ENCODE results near the gene LY9. TPM values are rescaled to one million over a fixed set of nuclear protein-coding genes. Genes with fewer than 3 reads are reported as not detected.

The LY9 gene
- total RNA-seq, 1 donor from 2014 or later, result not detected

- DNase-seq (ENCODE audit: extremely low spot score, unreplicated experiment), result peak; percentile 80
- peaks cover 12% of the 10 kb centered on the region for H3K9me3 Mint-ChIP-seq (ENCODE audit: unreplicated experiment)
- no peaks in the 10 kb centered on the region for H3K27me3 Mint-ChIP-seq (ENCODE audit: unreplicated experiment)
- H3K27ac Mint-ChIP-seq (ENCODE audit: unreplicated experiment), result no peak overlapping the region
- no peak overlapping the region for H3K4me3 Mint-ChIP-seq (ENCODE audit: unreplicated experiment)
- H3K36me3 Mint-ChIP-seq (ENCODE audit: unreplicated experiment), result no peaks in the 10 kb centered on the region
- H3K4me1 Mint-ChIP-seq (ENCODE audit: unreplicated experiment), result no peaks in the 10 kb centered on the region
- TF ChIP-seq CTCF (IDR thresholded peaks at IDR 0.05), result no peak
Measured at GRCh38 chr1:160801836-160802580, 6.0 kb downstream of the LY9 start.

GRCh38 chr1:160806109-160806665 lies 10.2 kb downstream of the LY9 start:
- TF ChIP-seq CTCF (IDR thresholded peaks at IDR 0.05), result no peak
- Mint-ChIP-seq H3K4me3 (ENCODE audit: unreplicated experiment) (no peak overlapping the region), H3K4me1 (ENCODE audit: unreplicated experiment) (no peaks in the 10 kb centered on the region), H3K36me3 (ENCODE audit: unreplicated experiment) (no peaks in the 10 kb centered on the region), H3K9me3 (ENCODE audit: unreplicated experiment) (peaks cover 19% of the 10 kb centered on the region), H3K27ac (ENCODE audit: unreplicated experiment) (no peak overlapping the region), H3K27me3 (ENCODE audit: unreplicated experiment) (no peaks in the 10 kb centered on the region)
- no peak for DNase-seq (ENCODE audit: extremely low spot score, unreplicated experiment)

GRCh38 chr1:160806784-160807183 lies 10.8 kb downstream of the LY9 start:
- no peak for TF ChIP-seq CTCF (IDR thresholded peaks at IDR 0.05)

GRCh38 chr1:160807247-160807646 lies 11.3 kb downstream of the LY9 start:
- H3K9me3 Mint-ChIP-seq (ENCODE audit: unreplicated experiment), result peaks cover 19% of the 10 kb centered on the region
- H3K36me3 Mint-ChIP-seq (ENCODE audit: unreplicated experiment), result no peaks in the 10 kb centered on the region
- H3K4me3 Mint-ChIP-seq (ENCODE audit: unreplicated experiment), result no peak overlapping the region
- TF ChIP-seq CTCF (IDR thresholded peaks at IDR 0.05), result no peak
- DNase-seq (ENCODE audit: extremely low spot score, unreplicated experiment), result peak; percentile 51
- no peaks in the 10 kb centered on the region for H3K27me3 Mint-ChIP-seq (ENCODE audit: unreplicated experiment)
- no peaks in the 10 kb centered on the region for H3K4me1 Mint-ChIP-seq (ENCODE audit: unreplicated experiment)
- no peak overlapping the region for H3K27ac Mint-ChIP-seq (ENCODE audit: unreplicated experiment)

More at GRCh38 chr1:160806784-160807183, 10.8 kb downstream of the LY9 start:
- Mint-ChIP-seq H3K36me3 (ENCODE audit: unreplicated experiment) (no peaks in the 10 kb centered on the region), H3K4me1 (ENCODE audit: unreplicated experiment) (no peaks in the 10 kb centered on the region), H3K9me3 (ENCODE audit: unreplicated experiment) (peaks cover 19% of the 10 kb centered on the region), H3K4me3 (ENCODE audit: unreplicated experiment) (no peak overlapping the region), H3K27me3 (ENCODE audit: unreplicated experiment) (no peaks in the 10 kb centered on the region), H3K27ac (ENCODE audit: unreplicated experiment) (no peak overlapping the region)
- no peak for DNase-seq (ENCODE audit: extremely low spot score, unreplicated experiment)

- Mint-ChIP-seq H3K27ac (ENCODE audit: unreplicated experiment) (no peak overlapping the region), H3K36me3 (ENCODE audit: unreplicated experiment) (no peaks in the 10 kb centered on the region), H3K9me3 (ENCODE audit: unreplicated experiment) (peaks cover 19% of the 10 kb centered on the region), H3K4me3 (ENCODE audit: unreplicated experiment) (no peak overlapping the region), H3K4me1 (ENCODE audit: unreplicated experiment) (no peaks in the 10 kb centered on the region), H3K27me3 (ENCODE audit: unreplicated experiment) (no peaks in the 10 kb centered on the region)
- TF ChIP-seq CTCF (IDR thresholded peaks at IDR 0.05), result no peak
- DNase-seq (ENCODE audit: extremely low spot score, unreplicated experiment), result peak; percentile 73
Measured at GRCh38 chr1:160807738-160808137, 11.8 kb downstream of the LY9 start.
